Measurements from ENCODE around the gene CCSER2.
"Not testable (repeated sequence)": the region's sequence is repeated elsewhere in the genome, so short reads cannot be mapped to it uniquely, and the experiment has no call there.

CCSER2 gene

DNA sequence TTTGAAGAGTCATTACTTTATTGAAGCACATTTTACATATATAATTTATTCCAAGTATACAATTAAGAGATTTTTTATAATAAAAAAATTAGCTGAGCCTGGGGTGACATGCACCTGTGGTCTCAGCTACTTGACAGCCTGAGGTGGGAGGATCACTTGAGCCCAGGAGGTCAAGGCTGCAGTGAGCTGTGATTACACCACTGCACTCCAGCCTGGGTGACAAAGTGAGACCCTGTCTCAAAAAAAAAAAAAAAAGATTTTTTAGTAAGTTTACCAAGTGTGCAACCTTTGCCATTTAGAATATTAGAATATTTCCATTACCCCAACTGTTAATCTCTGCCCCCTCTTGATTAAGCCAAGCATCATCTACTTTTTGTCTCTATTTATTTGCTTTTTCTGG is 196.0 kb downstream of the CCSER2 start:
- no peak for DNase-seq

DNA sequence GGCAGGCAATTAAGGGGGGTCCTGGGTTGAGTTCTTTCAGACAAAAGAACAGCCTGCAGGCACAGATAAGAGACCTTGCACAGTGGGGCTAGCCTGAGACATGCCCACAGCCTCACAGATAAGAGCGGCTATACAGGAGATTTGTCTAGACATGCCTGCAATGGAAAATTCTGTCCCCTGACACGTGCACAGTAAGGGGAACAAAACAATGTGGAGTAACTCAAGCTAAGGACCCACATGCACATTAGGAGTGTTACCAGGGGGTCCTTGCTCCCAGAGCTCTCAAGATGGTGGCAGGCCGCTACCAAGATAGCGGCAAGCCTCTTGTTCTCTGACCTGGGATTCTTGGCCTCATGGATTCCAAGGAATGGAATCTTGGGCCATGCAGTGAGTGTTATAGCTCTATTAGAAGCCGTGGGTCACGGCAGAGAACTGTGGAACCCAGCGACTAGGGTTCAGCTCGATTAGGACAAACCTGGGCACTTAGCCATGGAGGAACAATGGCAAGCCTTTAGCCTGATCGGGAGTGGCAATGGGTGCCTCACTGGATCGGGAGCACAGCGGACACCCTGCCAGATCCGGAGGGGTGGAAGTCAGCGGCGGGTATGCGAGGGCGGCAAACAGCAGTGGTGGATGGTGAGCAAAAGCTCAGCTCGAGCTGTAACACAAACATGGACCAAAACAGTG is 196.9 kb downstream of the CCSER2 start:
- DNase-seq = no peak

DNA sequence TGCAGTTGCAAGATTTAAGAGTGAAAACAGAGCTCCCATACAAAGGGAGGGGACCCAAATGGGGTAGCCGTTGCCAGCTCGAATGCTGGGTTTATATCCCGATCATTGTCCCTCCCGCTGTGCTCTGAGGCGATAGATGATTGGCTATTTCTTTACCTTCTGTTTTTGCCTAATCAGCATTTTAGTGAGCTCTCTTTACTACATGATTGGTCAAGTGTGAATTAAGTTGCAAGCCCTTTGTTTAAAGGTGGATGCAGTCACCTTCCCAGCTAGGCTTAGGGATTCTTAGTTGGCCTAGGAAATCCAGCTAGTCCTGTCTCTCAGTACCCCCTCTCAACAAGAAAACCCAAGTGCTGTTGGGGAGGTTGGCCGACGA is 197.4 kb downstream of the CCSER2 start:
- DNase-seq = not testable (repeated sequence)

DNA sequence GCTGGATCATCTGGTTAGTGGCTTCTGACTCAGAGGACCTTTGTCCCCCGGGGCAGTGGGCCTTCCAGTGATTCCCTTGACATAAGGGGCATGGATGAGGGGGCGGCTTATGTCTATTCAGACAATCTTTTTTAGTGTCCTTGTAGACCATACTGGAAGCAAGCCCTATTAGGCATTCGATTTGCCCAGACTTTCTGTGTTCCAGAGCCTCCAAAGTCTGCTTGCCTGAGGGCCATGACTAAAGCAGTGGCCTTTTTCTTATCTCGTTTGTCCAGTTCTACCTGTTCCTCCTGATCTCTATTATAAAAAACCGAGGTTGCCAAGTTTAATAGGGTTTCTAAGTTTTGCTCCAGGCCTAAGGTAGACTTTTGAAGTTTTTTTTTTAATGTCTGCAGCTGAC is 199.0 kb downstream of the CCSER2 start:
- DNase-seq = not testable (repeated sequence)

DNA sequence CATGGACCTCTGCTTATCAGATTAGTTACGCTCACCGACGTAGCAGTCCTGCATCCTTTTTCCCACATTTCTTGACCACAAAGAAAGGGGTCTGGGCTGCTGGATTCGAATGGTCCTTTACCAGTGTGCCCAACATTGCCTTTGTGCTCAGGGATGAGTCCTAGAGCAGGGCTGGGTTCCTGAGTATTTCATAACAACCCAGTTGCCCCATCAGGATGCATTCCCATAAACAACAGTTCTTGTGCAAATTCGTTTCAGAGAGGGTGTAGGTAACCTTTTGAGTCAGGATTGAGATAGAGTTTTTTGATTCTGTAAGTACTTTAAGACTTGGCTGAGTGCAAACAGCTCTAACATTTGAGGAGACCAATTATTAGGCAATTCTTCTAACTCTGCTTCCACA is 200.1 kb downstream of the CCSER2 start:
- not testable (repeated sequence) for DNase-seq

DNA sequence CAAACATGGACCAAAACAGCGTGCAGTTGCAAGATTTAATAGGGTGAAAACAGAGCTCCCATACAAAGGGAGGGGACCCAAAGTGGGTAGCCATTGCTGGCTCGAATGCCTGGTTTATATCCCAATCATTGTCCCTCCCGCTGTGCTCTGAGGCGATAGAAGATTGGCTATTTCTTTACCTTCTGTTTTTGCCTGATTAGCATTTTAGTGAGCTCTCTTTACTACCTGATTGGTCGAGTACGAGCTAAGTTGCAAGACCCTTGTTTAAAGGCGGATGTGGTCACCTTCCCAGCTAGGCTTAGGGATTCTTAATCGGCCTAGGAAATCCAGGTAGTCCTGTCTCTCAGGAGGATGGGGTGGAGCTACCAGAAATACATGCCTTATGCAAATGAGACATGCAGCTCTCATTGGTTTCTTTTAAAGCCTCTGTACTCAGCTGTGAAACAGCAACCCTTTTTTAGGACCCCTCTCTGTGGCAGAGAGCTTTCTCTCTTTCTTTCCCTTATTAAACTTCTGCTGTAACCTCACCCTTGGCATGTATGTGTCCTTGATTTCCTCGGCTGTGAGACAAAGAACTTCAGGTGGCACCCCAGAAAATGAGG is 202.4 kb downstream of the CCSER2 start:
- no peak for DNase-seq

DNA sequence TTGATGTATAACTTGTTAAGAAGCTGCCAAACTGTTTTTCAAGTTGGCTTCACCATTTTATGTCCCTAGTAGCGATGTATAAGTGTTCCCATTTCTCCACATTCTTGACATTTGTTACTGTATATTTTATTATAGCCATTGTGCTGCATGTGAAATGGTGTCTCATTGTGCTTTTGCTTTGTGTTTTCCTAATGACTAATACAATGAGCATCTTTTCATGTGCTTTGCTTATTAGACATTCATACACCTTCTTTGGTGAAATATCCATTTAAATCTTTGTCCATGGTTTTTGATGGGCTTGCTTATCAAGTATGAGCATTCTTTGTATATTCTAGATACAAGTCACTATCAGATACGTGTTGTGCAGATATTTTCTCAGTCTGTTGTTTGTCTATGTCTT is 203.0 kb downstream of the CCSER2 start:
- no peak for DNase-seq

DNA sequence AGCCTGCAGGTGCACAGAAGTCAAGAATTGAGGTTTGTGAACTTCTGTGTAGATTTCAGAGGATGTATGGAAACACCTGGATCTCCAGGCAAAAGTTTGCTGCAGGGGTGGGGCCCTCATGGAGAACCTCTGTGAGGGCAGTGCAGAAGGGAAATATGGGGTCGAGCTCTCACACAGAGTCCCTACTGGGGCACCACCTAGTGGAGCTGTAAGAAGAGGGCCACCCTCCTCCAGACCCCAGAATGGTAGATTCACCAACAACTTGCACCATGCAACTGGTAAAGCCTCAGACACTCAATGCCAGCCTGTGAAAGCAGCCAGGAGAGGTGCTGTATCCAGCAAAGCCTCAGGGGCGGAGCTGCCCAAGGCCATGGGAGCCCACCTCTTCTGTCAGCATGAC is 205.8 kb downstream of the CCSER2 start:
- peak; percentile 5 for DNase-seq

DNA sequence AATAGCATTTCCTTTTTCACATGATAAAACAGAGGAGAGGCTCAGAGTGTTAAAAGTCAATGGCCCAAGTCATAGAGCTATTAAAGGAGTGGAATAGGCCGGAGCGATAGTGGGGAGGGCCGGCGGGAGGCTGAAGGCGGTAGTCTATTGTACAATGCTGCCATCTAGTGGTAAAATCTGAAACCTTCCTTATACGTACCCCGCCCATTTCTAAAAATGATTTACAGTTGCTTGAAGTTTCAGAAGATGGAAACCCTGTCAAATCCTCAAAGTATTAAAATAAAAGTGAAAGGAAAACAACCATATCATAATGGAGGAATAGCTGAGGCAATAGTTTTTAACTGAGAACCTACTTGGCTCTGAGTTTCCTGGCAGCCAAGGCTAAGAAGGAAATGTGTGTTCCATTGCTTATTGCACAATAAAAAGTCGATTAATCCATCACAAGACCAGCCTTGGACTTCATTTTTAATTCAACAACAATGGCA is 209.1 kb downstream of the CCSER2 start:
- peak; percentile 65 for DNase-seq

DNA sequence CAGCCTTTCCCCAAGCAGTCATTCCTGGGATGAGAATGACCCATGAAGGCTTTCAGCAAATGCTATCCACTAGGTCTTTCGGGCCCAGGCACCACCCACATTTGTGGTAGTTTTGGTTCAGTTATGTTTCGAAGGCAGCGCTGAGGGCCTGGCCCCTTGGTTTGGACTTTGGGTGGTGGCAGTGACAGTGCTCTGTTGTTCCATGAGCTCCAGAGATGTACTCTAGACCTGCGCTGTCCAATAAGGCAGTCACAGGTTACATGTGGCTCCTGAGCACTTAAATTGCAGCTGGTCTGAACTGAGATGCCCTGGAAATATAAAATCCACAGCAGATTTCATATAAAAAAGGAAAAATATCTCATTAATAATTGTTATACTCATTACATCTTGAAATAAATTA is 209.6 kb downstream of the CCSER2 start:
- DNase-seq = no peak

DNA sequence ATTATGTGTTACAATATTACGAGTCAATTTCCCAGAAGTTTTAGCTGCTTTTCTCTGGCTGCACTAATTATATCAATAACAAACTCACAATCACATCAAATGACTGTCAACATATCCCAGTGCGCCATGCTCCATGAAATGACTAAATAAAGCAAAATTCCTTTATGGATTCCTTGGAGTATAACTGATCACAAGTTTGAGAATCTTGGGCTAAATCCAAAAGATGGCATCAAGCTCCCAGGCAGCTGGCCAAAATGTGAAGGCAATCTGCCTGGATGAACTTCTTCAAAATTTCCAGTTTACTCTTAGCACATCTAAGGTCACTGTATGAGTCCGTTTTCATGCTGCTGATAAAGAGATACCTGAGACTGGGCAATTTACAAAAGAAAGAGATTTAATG is 210.8 kb downstream of the CCSER2 start:
- DNase-seq = no peak

DNA sequence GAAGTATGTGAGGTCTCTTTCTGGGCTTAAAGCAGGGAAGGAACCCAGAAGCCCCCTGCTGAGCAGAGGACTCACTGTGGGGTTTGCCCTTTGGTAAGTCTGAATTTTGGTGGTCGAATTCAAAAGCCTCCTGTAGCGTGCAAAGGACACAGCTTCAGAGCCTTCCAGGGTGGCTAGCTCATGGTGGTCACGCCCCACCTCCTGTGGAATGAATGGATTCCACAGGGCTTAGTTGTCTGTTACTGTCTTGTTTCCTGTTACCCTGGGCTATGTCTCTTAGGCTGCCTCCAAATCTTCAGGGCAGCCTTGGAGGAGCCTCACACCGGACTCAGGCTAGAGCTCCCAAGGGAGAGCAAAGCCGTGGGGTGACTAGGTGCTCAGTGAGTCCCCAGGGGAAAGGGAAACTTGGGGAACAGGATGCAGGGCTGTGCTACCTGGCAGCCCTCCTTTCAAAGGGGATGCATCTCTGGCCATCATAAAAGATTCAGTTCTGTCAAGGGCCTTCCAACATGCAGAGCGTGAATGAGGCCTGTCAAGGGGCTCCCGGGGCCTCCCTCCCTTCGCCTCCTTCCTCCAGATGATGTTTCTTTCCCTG is 211.7 kb downstream of the CCSER2 start:
- DNase-seq = no peak

DNA sequence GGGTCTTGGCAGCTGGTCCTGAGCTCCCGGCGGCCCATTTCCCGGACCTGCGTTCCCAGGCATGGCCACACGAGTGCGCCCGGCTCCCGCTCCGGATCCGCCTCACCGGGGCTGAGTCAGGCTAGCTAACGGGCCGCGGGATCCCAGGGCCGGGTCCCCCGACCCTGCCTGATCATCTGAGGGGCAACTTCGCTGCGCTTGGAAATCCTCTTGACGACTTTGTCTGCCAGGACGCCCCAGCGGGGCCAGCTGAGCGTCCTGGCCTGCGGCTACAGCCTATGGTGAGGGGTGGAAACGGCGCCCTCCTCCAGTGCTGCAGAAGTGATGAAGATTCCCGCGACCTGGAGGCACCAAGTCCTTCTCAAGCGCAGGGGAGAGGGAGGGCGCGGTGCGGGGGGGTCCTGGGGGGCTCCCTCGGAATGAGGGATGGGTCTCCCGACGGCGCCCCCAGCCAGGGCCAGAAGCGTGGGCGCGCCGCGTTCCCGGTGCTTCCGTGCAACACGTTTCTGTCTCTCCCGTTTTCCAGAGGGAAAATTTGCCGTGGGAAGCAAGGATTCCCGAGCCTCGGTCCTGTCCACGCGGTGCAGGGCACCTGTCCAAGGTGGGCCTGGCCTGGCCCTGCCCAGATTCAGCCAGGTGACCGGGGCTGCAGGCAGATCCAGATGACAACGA is 212.4 kb downstream of the CCSER2 start:
- DNase-seq = peak; percentile 69

DNA sequence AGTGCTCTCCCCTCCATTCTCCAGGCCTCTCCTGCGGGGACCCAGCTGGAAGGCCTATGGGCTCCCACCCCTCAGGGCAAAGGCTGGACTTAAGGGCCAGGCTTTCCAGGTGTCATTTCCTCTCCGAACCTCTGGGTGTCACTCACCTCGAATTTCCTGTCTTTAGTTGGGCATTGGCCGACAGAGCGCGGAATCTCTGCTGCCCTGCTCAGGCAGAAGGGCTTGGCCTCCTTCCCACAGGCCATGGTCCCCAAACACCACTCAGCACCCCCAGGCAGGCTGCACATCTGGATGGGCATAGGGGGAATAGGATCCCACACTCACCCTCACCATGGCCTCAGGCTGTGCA is 212.9 kb downstream of the CCSER2 start:
- peak; percentile 62 for DNase-seq

DNA sequence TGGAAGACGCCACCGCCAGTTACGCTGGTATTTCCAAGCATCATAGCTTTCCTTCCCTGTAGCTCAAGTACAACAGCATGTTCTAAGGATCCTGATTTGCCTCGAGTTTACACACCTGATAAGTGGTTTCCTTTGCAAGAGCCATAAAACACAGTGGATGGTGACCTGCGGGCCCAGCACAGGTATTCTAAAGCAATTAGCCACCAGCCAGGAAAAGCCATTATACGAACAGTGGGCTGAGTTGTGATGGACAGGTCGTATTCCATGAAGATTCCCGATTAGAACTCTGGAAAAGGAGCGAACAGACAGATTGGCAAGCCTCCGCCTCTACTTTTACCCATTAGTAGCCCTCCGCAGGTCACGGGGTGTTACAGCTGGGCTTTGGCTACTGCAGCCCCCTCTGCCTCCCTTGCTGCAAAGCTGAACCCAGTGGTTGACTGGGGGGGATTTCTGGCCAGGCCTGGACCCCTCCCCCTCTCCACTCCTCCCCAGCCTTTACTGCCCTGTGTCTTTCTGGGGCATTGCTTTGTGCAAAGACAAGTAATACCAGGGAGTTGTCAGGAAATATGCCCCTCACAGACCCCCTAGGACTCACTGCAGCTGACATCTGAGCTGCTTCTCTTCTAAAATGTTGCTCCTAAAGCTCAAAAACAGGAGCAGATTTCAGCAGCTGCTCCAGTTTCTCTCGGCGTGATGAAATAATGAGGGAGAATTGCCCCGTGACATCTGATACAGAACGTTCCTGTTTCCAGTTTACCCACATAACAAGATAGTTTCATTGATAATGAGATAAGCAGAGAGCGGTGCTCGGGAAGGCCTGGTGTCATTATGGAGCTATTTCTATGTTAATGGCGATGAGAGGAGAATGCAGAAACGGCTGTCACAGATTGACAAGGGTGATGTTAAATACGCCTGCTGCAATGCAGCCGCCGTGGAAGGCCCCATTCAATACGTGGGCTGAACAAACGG is 214.4 kb downstream of the CCSER2 start:
- no peak for DNase-seq

DNA sequence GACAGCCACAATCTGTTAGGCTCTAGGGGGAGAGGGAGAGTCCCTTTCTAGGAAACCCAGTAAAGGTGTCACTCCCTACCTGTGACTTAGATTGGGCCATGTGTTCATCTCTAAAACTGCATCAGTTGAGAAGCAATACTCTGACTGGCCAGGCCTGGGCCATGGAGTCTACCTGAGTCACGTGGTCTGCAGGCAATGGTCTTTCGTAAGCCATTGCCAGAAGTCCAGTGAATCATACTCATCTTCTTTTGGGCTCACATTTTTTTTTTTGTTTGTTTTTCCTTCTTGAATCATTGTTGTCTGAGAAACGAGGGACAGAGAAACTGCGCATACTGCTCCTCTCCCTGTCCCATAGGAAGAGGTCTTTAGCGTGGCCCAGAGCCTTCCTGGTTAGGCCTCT is 215.6 kb downstream of the CCSER2 start:
- DNase-seq = no peak

DNA sequence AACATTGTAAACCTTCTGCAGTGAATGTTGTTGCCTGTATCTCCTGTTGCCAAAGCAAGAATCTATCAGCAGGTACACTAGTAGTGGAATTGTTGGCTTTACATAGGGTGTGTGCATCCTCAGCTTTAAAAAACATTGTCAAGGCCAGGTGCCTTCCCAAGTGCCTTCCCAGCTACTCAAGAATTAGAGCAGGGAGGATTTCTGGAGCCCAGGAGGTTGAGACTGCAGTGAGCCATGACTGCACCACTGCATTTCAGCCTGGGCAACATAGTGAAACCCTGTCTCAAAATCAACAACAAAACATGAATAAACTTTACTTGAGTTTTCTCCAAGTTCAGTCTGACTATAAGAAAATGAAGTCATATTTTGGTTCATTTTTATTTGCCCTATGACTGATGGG is 217.3 kb downstream of the CCSER2 start:
- DNase-seq = no peak

DNA sequence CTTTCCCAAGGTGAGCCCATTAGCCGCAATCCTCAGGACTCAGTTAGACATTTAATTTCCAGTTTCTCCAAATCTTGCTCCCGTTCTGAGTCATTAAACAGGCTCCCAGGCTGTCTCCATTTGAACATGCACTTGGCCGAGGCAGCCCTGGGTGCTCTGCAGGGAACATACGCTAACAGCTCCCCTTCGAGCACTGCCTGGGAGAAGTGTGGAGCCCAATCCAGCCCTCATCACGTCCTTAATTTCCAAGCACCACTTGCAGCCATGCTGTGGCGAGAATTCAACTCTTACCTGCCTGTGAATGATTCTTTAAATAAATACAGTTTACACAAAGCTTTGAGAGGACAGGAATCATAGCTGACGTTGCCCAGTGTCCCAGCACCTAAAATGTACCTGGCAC is 218.2 kb downstream of the CCSER2 start:
- no peak for DNase-seq

DNA sequence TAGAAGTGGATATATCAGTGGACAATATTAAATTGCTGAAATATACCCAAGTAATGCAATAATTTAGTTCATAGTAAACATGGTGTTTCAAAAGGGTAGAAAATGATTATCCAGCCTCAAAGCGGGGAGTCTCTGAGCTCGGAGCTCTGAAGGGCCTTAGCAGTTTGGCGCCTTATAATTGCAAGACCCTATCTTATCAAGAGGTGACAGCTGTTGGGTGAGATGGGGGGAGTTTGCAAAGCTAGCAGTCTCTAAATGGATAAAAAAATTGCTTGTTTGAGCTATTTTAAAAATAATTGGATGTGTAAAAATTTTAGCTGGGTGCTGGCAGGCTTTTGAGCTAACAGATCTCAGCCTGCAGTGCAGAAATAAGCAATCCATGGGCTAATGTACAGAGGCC is 219.2 kb downstream of the CCSER2 start:
- DNase-seq = no peak

DNA sequence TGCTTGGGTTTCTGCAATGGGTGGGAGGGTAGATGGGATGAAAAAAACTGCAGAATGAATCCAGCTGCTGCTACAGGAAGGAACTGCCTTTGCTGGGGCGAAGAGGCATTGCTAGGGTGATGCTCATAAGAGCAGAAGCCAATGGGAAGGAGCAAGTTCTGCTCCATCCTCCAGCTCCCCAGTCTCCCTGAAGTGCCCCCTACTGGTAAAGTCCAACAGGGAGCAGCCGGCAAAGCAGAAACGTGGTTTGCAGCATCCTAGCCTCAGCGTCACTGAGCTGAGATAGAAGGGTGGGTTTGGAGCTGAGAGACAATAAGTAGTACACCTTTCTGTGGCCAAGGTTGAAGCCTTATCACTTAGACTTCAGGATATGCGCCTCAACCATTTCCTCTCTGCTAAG is 220.5 kb downstream of the CCSER2 start:
- peak; percentile 19 for DNase-seq

DNA sequence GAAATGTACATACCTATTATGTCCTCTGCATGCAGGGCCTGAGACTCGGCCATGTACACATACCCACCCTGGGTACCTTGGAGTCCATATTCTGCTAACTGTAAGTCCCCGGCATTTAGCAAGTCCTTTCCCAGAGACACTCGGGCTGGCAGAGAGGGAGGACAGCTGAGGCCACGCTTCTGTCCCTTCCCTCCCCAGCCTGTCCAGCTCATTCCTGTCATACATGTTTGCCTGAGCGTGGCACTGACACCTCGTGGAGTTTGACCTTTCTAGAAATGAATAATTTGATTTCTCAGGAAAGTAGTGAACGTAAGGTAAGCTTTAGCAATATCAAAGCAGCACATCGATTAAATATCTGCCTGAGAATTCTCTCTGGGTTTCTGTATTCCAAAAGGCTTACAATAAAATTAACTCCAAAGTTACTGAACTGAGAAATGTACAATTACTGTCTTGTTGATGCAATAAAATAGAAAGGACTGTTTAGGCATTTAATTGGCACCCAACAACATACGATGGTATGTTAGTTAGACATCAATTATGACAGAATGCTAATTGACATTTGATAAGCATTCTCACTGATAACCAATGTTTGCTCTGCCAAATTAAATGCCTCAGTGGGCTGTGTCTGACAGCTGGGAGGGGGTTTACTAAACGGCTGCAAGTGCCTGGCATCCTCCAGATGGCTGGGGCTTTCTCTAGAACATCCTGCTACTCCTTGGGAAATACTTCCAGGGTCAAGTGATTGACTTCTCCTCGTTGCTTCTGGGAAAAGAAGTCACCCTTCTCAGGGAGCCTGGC is 221.2 kb downstream of the CCSER2 start:
- peak; percentile 4 for DNase-seq
